ENCODE measurements around the gene EPPIN. TPM values are rescaled to one million over a fixed set of nuclear protein-coding genes. Genes with fewer than 3 reads are reported as not detected.

Gene EPPIN
- total RNA-seq, 1 donor from 2014 or later, result not detected

Other genes starting within 250 kb of the EPPIN start
- gene RBPJL, start 240.6 kb downstream of the EPPIN start, total RNA-seq, result not detected in 2 replicates
- not detected in 2 replicates for gene MATN4, start 239.1 kb downstream of the EPPIN start, total RNA-seq
- 500 and 534 TPM in 2 replicates for gene SDC4, start 199.0 kb downstream of the EPPIN start, total RNA-seq
- 23.6 and 41.0 TPM in 2 replicates for gene SYS1, start 184.2 kb downstream of the EPPIN start, total RNA-seq
- not detected in 2 replicates for gene TP53TG5, start 169.1 kb downstream of the EPPIN start, total RNA-seq
- 7.1 and 18.4 TPM in 2 replicates for gene DBNDD2, start 139.1 kb downstream of the EPPIN start, total RNA-seq
- gene PIGT, start 131.3 kb downstream of the EPPIN start, total RNA-seq, result 16.3 and 32.9 TPM in 2 replicates
- 1.6 and 25.0 TPM in 2 replicates for gene WFDC2, start 77.6 kb downstream of the EPPIN start, total RNA-seq
- not detected in 2 replicates for gene SPINT3, start 31.8 kb downstream of the EPPIN start, total RNA-seq
- gene WFDC6, start 7.9 kb downstream of the EPPIN start, total RNA-seq, result not detected in 2 replicates
- gene WFDC8, start 31.9 kb upstream of the EPPIN start, total RNA-seq, result not detected in 2 replicates
- gene WFDC10A, start 82.3 kb upstream of the EPPIN start, total RNA-seq, result not detected in 2 replicates
- gene WFDC9, start 83.9 kb upstream of the EPPIN start, total RNA-seq, result not detected in 2 replicates
- gene WFDC11, start 122.8 kb upstream of the EPPIN start, total RNA-seq, result not detected in 2 replicates
- gene WFDC13, start 154.6 kb upstream of the EPPIN start, total RNA-seq, result not detected in 2 replicates
- gene WFDC10B, start 157.6 kb upstream of the EPPIN start, total RNA-seq, result not detected in 2 replicates
- not detected in 2 replicates for gene SPINT4, start 174.9 kb upstream of the EPPIN start, total RNA-seq
- gene WFDC3, start 244.5 kb upstream of the EPPIN start, total RNA-seq, result 0.50 and 3.5 TPM in 2 replicates
- 13.3 and 14.2 TPM in 2 replicates for gene DNTTIP1, start 244.6 kb upstream of the EPPIN start, total RNA-seq